GM18858 (cell line): ENCODE measurements around the gene PON3.
"Not testable (repeated sequence)": the region's sequence is repeated elsewhere in the genome, so short reads cannot be mapped to it uniquely, and the experiment has no call there.

Source experiments
- ATAC-seq: cut with Tn5 transposase; IDR thresholded peaks from one replicate; pipeline ENCODE4 v1.9.1; 2021; ENCODE audit not compliant: unreplicated experiment

Gene PON3

DNA sequence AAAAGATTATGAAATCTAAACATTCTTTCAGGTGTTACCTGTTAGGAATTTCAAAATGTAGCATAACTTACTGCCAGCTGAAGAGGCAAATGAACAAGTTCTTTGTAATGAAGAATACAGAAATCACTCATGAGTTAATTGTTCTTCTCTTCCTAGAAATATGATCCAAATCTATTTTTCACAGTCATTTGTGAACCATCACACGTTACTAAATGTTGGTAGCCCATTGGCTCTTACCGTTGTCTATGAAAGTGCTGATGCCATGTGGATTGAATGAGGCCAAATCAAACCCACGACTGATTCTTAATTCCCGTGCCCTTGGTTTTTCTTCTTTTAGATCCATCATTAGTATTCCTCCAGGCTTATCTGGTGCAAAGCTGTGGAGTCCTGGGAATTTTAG, 15.9 kb upstream of the PON3 start:
- ATAC-seq: no peak

GRCh38 chr7:95411666-95412065, 15.5 kb upstream of the PON3 start:
- no peak for ATAC-seq

- no peak for ATAC-seq
These were observed 14.9 kb upstream of the PON3 start for GRCh38 chr7:95411036-95411435.

GRCh38 chr7:95407751-95408150, 11.6 kb upstream of the PON3 start:
- no peak for ATAC-seq

DNA sequence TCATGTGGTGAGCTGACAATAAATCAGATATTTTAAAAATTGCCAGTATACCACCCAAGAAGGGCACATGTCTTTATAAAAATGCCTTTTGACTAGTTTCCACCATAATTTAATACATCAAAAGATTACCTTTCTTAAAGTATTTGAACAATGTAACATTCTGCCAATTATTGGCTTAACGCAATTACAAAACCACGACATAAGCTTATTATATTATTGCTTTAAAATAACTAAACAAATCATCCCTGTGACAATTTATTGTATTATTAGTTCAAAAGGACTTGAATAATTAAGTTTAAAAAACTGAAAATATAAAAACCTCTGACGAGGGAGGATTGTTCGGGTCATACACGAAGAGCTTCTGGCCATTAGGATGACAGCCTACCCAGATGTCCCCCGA, 9.6 kb upstream of the PON3 start:
- no peak for ATAC-seq

DNA sequence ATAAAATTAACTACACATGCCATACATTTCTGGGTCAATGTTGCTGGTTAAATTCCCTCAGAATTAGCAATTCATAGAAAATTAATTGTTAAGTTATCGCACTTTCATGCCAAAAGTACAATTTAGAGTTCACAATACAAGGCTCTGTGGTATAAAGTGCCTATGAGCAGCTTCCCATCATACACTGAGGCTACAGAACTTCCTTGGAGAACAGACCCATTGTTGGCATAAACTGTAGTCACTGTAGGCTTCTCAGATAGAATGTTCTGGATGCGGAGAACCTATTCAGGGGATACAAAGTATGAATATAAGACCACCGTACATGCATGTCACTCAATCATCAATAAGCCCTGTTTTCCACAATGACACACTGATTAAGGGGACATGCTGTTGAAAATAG, 9.0 kb upstream of the PON3 start:
- ATAC-seq: no peak

GRCh38 chr7:95404316-95404865, 8.2 kb upstream of the PON3 start:
- ATAC-seq: no peak

- ATAC-seq: no peak
These were observed 2.2 kb upstream of the PON3 start for GRCh38 chr7:95398155-95398940.

- ATAC-seq: no peak
These were observed 1.2 kb upstream of the PON3 start for GRCh38 chr7:95397381-95397780.

DNA sequence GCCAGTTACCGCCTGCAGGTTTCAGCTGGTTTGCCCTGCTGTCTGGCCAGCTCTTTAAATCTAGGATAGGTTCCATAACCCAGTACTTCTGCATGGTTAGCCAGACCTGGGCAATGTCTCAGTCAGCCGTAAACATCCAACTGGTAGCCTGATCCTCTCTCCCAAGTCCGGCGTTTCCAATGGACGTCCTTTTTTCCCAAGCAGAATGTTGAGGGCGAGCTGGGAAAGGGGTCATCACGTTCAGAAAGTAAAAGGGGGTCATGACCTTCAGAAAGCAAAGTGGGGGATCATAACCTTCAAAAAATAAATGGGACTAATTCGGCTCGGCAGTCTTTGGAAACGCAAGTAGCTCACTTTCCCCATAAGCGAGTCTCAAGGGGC, 430 bp downstream of the PON3 start:
- no peak for ATAC-seq

- no peak for ATAC-seq
These were observed 1.8 kb downstream of the PON3 start for GRCh38 chr7:95394370-95394769.

GRCh38 chr7:95391761-95392160, 4.4 kb downstream of the PON3 start:
- no peak for ATAC-seq

- no peak for ATAC-seq
These were observed 6.7 kb downstream of the PON3 start for GRCh38 chr7:95389516-95389915.

DNA sequence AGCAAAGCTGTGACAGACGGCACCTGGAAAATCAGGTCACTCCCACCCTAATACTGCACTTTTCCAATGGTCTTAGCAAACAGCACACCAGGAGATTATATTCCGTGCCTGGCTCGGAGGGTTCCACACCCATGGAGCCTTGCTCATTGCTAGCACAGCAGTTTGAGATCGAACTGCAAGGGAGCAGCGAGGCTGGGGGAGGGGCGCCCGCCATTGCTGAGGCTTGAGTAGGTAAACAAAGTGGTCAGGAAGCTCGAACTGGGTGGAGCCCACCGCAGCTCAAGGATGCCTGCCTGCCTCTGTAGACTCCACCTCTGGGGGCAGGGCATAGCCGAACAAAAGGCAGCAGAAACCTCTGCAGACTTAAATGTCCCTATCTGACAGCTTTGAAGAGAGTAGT, 16.7 kb downstream of the PON3 start:
- not testable (repeated sequence) for ATAC-seq

- no peak for ATAC-seq
These were observed 19.4 kb downstream of the PON3 start for GRCh38 chr7:95376632-95377400.

DNA sequence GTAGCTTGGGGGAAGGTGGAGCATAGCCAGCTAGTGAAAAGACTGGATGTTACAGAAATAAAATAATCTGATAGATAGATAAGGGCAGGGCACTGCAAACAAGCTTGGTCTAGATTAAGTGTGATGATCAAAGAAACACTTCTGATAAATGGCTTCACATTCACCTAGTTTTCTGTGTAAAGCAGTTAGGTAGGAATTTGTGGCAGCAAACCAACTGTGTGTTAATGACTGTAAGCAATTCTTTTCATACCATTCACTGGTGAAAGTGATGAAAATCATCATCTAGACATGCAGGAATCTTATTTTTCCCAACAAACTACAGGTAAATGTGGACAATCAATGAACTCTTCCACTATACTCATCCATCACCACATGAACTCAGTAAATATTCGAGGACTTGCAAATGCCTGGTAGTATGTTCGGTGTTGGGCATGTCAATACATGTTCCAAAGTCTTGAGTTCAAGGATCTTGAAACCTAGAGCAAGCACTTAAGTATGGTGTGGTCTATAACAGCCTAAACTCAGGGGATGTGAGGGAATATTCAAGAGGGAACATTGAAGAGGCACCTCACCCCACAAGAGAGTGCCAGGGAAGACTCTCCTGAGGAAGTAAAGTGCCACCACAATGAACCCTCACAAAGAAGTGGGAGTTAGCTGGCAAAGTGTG, 20.5 kb downstream of the PON3 start:
- no peak for ATAC-seq

- no peak for ATAC-seq
These were observed 22.9 kb downstream of the PON3 start for GRCh38 chr7:95373323-95373722.

GRCh38 chr7:95368235-95368634, 27.9 kb downstream of the PON3 start:
- ATAC-seq: no peak

DNA sequence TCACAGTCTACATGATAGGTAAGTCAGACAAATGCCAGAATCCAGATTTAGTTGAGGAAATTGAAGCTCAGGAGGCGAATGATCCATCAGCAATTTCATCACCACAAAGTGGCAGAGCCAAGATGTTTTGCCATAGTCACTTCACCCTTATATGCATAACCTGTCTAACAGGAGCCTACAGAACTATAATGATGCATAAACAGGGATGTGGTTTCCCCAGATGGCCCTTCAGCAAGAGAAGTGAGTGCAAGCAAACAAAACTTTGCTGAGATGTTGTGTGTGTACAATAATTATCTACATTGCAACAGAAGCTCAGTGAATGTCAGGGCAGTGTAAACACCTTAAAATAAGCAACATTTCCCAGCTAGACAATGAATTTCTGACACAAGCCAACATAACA, 28.6 kb downstream of the PON3 start:
- no peak for ATAC-seq

- ATAC-seq: no peak
These were observed 31.0 kb downstream of the PON3 start for GRCh38 chr7:95365151-95365550.

GRCh38 chr7:95357623-95358022, 38.6 kb downstream of the PON3 start:
- no peak for ATAC-seq
